K562 (cell line): ENCODE data around the gene RNU5D-1. TPM values are rescaled to one million over a fixed set of nuclear protein-coding genes. Genes with fewer than 3 reads are reported as not detected.
A peak's percentile ranks its signal among the peaks of the same experiment; 100 is the strongest.

Source experiments
- E2F3 ChIP-seq: fragments of 250-450 bp; sonication (Bioruptor Pico); IDR thresholded peaks from 2 replicates; pipeline ENCODE4 v1.4.0; 2020; ENCODE audit warnings: mild to moderate bottlenecking
- ETV1 ChIP-seq: fragments of 450-650 bp; conservative IDR thresholded peaks from 2 replicates; pipeline ENCODE4 v1.6.1; 2016; ENCODE audit warnings: missing genetic modification characterization, control low read depth, low read depth, missing compliant biosample characterization
- FOXP1 ChIP-seq: sonication (generic); formaldehyde crosslinking; IDR thresholded peaks from 2 replicates; pipeline ENCODE4 v1.8.0; 2022; ENCODE audit warnings: mild to moderate bottlenecking, missing genetic modification reagents
- GMEB1 ChIP-seq: fragments of 250-450 bp; sonication (Bioruptor Pico); IDR thresholded peaks from 2 replicates; pipeline ENCODE4 v1.4.0; 2020; ENCODE audit warnings: mild to moderate bottlenecking
- KLF10 ChIP-seq: fragments of 250-450 bp; sonication (Bioruptor Pico); IDR thresholded peaks from 2 replicates; pipeline ENCODE4 v1.6.1; 2021; ENCODE audit warnings: matching md5 sums
- NR2C1 ChIP-seq, 2 experiments: fragments of 450-650 bp; IDR thresholded peaks; 2 replicates each; pipeline ENCODE4 v1.6.1; 2017; ENCODE audit warnings: mild to moderate bottlenecking in 2 of 2, antibody characterized with exemption in 1 of 2, inconsistent platforms in 1 of 2, missing compliant biosample characterization in 1 of 2, missing genetic modification characterization in 1 of 2
- POLR2H ChIP-seq: IDR thresholded peaks from 2 replicates; pipeline ENCODE4 v1.6.1; 2016; ENCODE audit warnings: missing genetic modification characterization, low read depth, mild to moderate bottlenecking, control low read depth, missing compliant biosample characterization, moderate library complexity
- SAFB ChIP-seq: fragments of 200-400 bp; formaldehyde crosslinking; IDR thresholded peaks from 2 replicates; pipeline ENCODE4 v1.6.1; 2017; ENCODE audit warnings: low read depth, low read length, borderline replicate concordance
- XRCC5 ChIP-seq: fragments of 200-400 bp; formaldehyde crosslinking; IDR thresholded peaks from 2 replicates; pipeline ENCODE4 v1.6.1; 2017; ENCODE audit warnings: low read depth, mild to moderate bottlenecking, low read length
- ZBTB40 ChIP-seq, 2 experiments: fragments of 450-650 bp in 1 of 2; sonication (generic) in 1 of 2; formaldehyde crosslinking in 1 of 2; IDR thresholded peaks; 2 replicates each; pipeline versions ENCODE4 v1.7.1 to v1.9.0; 2016 to 2022; ENCODE audit warnings: inconsistent platforms in 1 of 2, mild to moderate bottlenecking in 1 of 2, missing genetic modification reagents in 1 of 2
- ZBTB5 ChIP-seq: fragments of 450-650 bp; IDR thresholded peaks from 2 replicates; pipeline ENCODE4 v1.6.1; 2017; ENCODE audit warnings: antibody characterized with exemption
- ZNF3 ChIP-seq: fragments of 250-450 bp; sonication (Bioruptor Pico); IDR thresholded peaks from 2 replicates; pipeline ENCODE4 v1.5.0; 2021; ENCODE audit warnings: mild to moderate bottlenecking, moderate library complexity
- ZNF436 ChIP-seq: fragments of 250-450, 450-650 bp; sonication (Bioruptor Pico); formaldehyde crosslinking; IDR thresholded peaks from 2 replicates; pipeline ENCODE4 v1.7.0; 2020; ENCODE audit warnings: mild to moderate bottlenecking
- ZNF764 ChIP-seq: fragments of 250-450 bp; sonication (Bioruptor Pico); IDR thresholded peaks from 2 replicates; pipeline ENCODE4 v1.4.0; 2020; ENCODE audit warnings: low read depth, mild to moderate bottlenecking, moderate library complexity
- polyA plus RNA-seq, 8 experiments: library from polyadenylated mRNA; depleted of rRNA in 4 of 8; stranded (reverse) in 5 of 8; unstranded in 3 of 8; fragments of >200 nt; fragmentation: Nextera tagmentation in 2 of 8; fragmentation: Illumina TruSeq in 1 of 8; extraction: Ambion mirVana in 2 of 8; extraction: Trizol in 1 of 8; gene quantifications; 2 replicates each; pipeline versions ENCODE4 v1.2.1 to v1.2.3, GENCODE V29; 2011 to 2014; ENCODE audit warnings: inconsistent platforms in 1 of 8, missing spikeins in 1 of 8
- total RNA-seq, 7 experiments: library from RNA; depleted of rRNA in 6 of 7; stranded (reverse); fragments of >200 nt in 6 of 7; fragmentation: Illumina TruSeq in 2 of 7; extraction: Trizol in 2 of 7; gene quantifications; 2 replicates each; pipeline versions ENCODE4 v1.2.1 to v1.2.3, GENCODE V29; 2011 to 2021; ENCODE audit warnings: low replicate concordance in 1 of 7

The RNU5D-1 gene
- total and polyA plus RNA-seq, 9 of the 15 experiments (the other 6 are each of a cell fraction or from before 2014, with no cell fraction given), result under 0.01 TPM; not detected in 8

GRCh38 chr1:44730741-44731512 lies at the start of gene RNU5D-1 (continued):
- TF ChIP-seq ZNF436 (peak; percentile 97), FOXP1 (peak; percentile 92), ETV1 (tag) (peak; percentile 55), KLF10 (CRISPR knock-in tag) (peak; percentile 98), E2F3 (peak; percentile 93), XRCC5 (peak; percentile 74), ZBTB5 (0 out of 2 replicates have a peak, but pooled peaks have one; percentile 43), NR2C1 (IDR thresholded peaks at IDR 0.05) (peak; percentile 60), NR2C1 (tag; IDR thresholded peaks at IDR 0.05) (peak; percentile 68; the same call in 1 of the 2 replicates), GMEB1 (CRISPR knock-in tag) (peak; percentile 69), SAFB (no peak), ZBTB40 (IDR thresholded peaks at IDR 0.05) (peak; percentile 50), ZBTB40 (CRISPR knock-in tag; IDR thresholded peaks at IDR 0.05) (peak; percentile 70), ZNF3 (CRISPR knock-in tag) (peak; percentile 96), POLR2H (tag) (peak; percentile 99), ZNF764 (peak; percentile 89)
